ENCODE measurements around the gene ZNF491.
A peak's percentile ranks its signal among the peaks of the same experiment; 100 is the strongest.

Gene ZNF491

GRCh38 chr19:11763611-11764010, 34.7 kb upstream of the ZNF491 start:
- TF ChIP-seq ZNF677 (tag by site-specific recombination; IDR thresholded peaks at IDR 0.05) (no peak), ZNF146 (tag by site-specific recombination; IDR thresholded peaks at IDR 0.05) (peak; percentile 62), ZNF518A (tag by site-specific recombination; conservative IDR thresholded peaks at IDR 0.05; ENCODE audit: low read depth) (no peak), PRDM2 (tag by site-specific recombination; IDR thresholded peaks at IDR 0.05; ENCODE audit: borderline replicate concordance) (no peak), ZNF37A (tag by site-specific recombination; IDR thresholded peaks at IDR 0.05) (no peak), ZNF660 (tag by site-specific recombination; IDR thresholded peaks at IDR 0.05) (no peak), ZBTB8A (tag by site-specific recombination; IDR thresholded peaks at IDR 0.05) (no peak)
- POLR2A ChIA-PET, result interaction anchor here (0.6 kb wide), 1 partner anchor 51 kb away, joined by 3 read pairs; no protein-coding TSS in a partner anchor
- Histone ChIP-seq H3K4me3 (ENCODE audit: low read depth, low read length) (no peak overlapping the region), H3K9me3 (ENCODE audit: control insufficient read depth, insufficient read depth, low read depth, low read length) (no peaks in the 10 kb centered on the region), H3K36me3 (ENCODE audit: control insufficient read depth in 2 of 2, insufficient read depth in 1 of 2, low read length in 2 of 2) (no peaks in the 10 kb centered on the region), H3K27ac (ENCODE audit: extremely low read depth, low read depth, low read length) (no peak overlapping the region), H3K4me1 (ENCODE audit: control insufficient read depth, insufficient read depth, low read length) (no peaks in the 10 kb centered on the region)
- CTCF ChIA-PET, result no interaction called here

GRCh38 chr19:11766597-11767591, 31.4 kb upstream of the ZNF491 start, which contains the start of gene ZNF441:
Gene ZNF441 (plus strand): TSS chr19:11767000. CDS start chr19:11767194, 194 bp downstream.
- peaks cover 0 to 2% of the 10 kb centered on the region in 2 experiments; a peak in 1 of 3 replicates for H3K36me3 ChIP-seq (ENCODE audit: control insufficient read depth in 2 of 2, insufficient read depth in 1 of 2, low read length in 2 of 2)
- H3K27ac ChIP-seq (ENCODE audit: extremely low read depth, low read depth, low read length), result no peak within 1 kb of the TSS
- no peaks in the 10 kb centered on the region for H3K9me3 ChIP-seq (ENCODE audit: control insufficient read depth, insufficient read depth, low read depth, low read length)
- no peaks in the 10 kb centered on the region for H3K4me1 ChIP-seq (ENCODE audit: control insufficient read depth, insufficient read depth, low read length)
- POLR2A ChIA-PET, result interaction anchor here (0.5 to 1.7 kb wide), 12 partner anchors 9 to 617 kb away, joined by 3 to 9 read pairs (median 4); partner anchors contain the start of gene ZNF700
- CTCF ChIA-PET, result interaction anchor here (0.6 to 1.0 kb wide), 5 partner anchors 31 to 1100 kb away, joined by 3 to 4 read pairs (median 4); partner anchors contain the start of genes PRKCSH and ZNF491
- H3K4me3 ChIP-seq (ENCODE audit: low read depth, low read length), result peak within 1 kb of the TSS; percentile 54
- TF ChIP-seq IKZF3 (tag by site-specific recombination; IDR thresholded peaks at IDR 0.05) (peak; percentile 24; the same call in 1 of the 2 replicates), GFI1B (tag by site-specific recombination; IDR thresholded peaks at IDR 0.05) (no peak), ZNF140 (tag by site-specific recombination; IDR thresholded peaks at IDR 0.05) (no peak), ZNF529 (tag by site-specific recombination; IDR thresholded peaks at IDR 0.05; ENCODE audit: insufficient replicate concordance) (no peak), HOXA7 (CRISPR knock-in tag; IDR thresholded peaks at IDR 0.05; ENCODE audit: borderline replicate concordance) (no peak), GLI4 (tag by site-specific recombination; IDR thresholded peaks at IDR 0.05) (no peak), REST (tag by site-specific recombination; IDR thresholded peaks at IDR 0.05) (peak; percentile 4; the same call in 1 of the 2 replicates), ZNF660 (tag by site-specific recombination; IDR thresholded peaks at IDR 0.05) (peak; percentile 60; the same call in 1 of the 2 replicates), ZNF629 (tag by site-specific recombination; IDR thresholded peaks at IDR 0.05) (no peak), ZNF175 (tag by site-specific recombination; IDR thresholded peaks at IDR 0.05) (no peak), PRDM1 (tag by site-specific recombination; IDR thresholded peaks at IDR 0.05) (no peak), ZNF211 (tag by site-specific recombination; IDR thresholded peaks at IDR 0.05; ENCODE audit: low read depth) (no peak)
